Natural killer cell (primary cell): ENCODE data around the gene FAM114A2. TPM values are rescaled to one million over a fixed set of nuclear protein-coding genes. Genes with fewer than 3 reads are reported as not detected.

Source experiments
- ATAC-seq, 3 donors: fragments of 150-1000 bp in 2 of 3; fragments of 200-7000 bp in 1 of 3; cut with Tn5 transposase; 1 replicate in 1 of 3; 2 replicates in 2 of 3; pipeline ENCODE4 v1.10.0; 2021; ENCODE audit warnings: mild to moderate bottlenecking in 2 of 3, moderate library complexity in 2 of 3
- DNase-seq, 2 donors: peaks; one replicate each; pipeline versions ENCODE4 v3.0.0 to v3.0.0-alpha.2; 2013 to 2021; ENCODE audit warnings: mixed read lengths in 1 of 2
- H3K27ac ChIP-seq: one replicate; pipeline ENCODE4 v1.5.1; 2013; ENCODE audit warnings: mild to moderate bottlenecking, low read length
- H3K27me3 ChIP-seq: one replicate; pipeline ENCODE4 v1.6.1; 2013; ENCODE audit warnings: low read length; ENCODE audit not compliant: control insufficient read depth, insufficient read depth
- H3K36me3 ChIP-seq: one replicate; pipeline ENCODE4 v1.6.1; 2013; ENCODE audit warnings: low read length; ENCODE audit not compliant: control insufficient read depth, insufficient read depth
- H3K4me1 ChIP-seq: one replicate; pipeline ENCODE4 v1.6.1; 2013; ENCODE audit warnings: low read length; ENCODE audit not compliant: control insufficient read depth, insufficient read depth
- H3K4me3 ChIP-seq: one replicate; pipeline ENCODE4 v1.5.1; 2013; ENCODE audit warnings: low read length
- H3K9me3 ChIP-seq: one replicate; pipeline ENCODE4 v1.6.1; 2013; ENCODE audit warnings: low read length; ENCODE audit not compliant: control insufficient read depth, insufficient read depth
- H3K27ac Mint-ChIP-seq, 2 donors: one replicate each; pipeline ENCODE4 v1.8.0; 2022; ENCODE audit warnings: mild to moderate bottlenecking in 2 of 2, mixed read lengths in 2 of 2, moderate library complexity in 1 of 2
- H3K27me3 Mint-ChIP-seq, 2 donors: one replicate each; pipeline ENCODE4 v1.8.0; 2022; ENCODE audit warnings: low read depth in 2 of 2, mixed read lengths in 2 of 2
- H3K36me3 Mint-ChIP-seq: one replicate; pipeline ENCODE4 v1.8.0; 2022; ENCODE audit warnings: mixed read lengths
- H3K4me1 Mint-ChIP-seq, 2 donors: one replicate each; pipeline ENCODE4 v1.8.0; 2022; ENCODE audit warnings: mixed read lengths in 2 of 2
- H3K4me3 Mint-ChIP-seq: one replicate; pipeline ENCODE4 v1.8.0; 2022; ENCODE audit warnings: mild to moderate bottlenecking, moderate library complexity, mixed read lengths
- H3K9me3 Mint-ChIP-seq, 2 donors: one replicate each; pipeline ENCODE4 v1.8.0; 2022; ENCODE audit warnings: mixed read lengths in 2 of 2
- WGBS: methylation state at CpG from one replicate; pipeline ENCODE4 v1.1.7; 2013; ENCODE audit warnings: missing lambda C conversion rate; ENCODE audit not compliant: insufficient coverage; 5-methylcytosine and 5-hydroxymethylcytosine counted together
- intact Hi-C: fragments of 100-400 bp; cut with micrococcal nuclease; formaldehyde crosslinking; loops from one replicate; pipeline ENCODE4 v1.14.2; 2022
- total RNA-seq, 4 donors: library from RNA; stranded (reverse); fragments of 120-200 nt in 1 of 4; gene quantifications; one replicate each; pipeline versions ENCODE4 v1.2.3 to v1.2.4, GENCODE V29; 2013 to 2022
- TF ChIP-seq, protein P1 (sequence below): fragments of 200-600 bp; IDR thresholded peaks from one replicate; pipeline ENCODE4 v1.8.0; 2022; ENCODE audit warnings: antibody characterized with exemption

FAM114A2 gene
- total RNA-seq, 3 donors from 2014 or later (not counting 1 experiment from before 2014, with no cell fraction given) = 29.0 to 37.8 (median 29.4) TPM

DNA sequence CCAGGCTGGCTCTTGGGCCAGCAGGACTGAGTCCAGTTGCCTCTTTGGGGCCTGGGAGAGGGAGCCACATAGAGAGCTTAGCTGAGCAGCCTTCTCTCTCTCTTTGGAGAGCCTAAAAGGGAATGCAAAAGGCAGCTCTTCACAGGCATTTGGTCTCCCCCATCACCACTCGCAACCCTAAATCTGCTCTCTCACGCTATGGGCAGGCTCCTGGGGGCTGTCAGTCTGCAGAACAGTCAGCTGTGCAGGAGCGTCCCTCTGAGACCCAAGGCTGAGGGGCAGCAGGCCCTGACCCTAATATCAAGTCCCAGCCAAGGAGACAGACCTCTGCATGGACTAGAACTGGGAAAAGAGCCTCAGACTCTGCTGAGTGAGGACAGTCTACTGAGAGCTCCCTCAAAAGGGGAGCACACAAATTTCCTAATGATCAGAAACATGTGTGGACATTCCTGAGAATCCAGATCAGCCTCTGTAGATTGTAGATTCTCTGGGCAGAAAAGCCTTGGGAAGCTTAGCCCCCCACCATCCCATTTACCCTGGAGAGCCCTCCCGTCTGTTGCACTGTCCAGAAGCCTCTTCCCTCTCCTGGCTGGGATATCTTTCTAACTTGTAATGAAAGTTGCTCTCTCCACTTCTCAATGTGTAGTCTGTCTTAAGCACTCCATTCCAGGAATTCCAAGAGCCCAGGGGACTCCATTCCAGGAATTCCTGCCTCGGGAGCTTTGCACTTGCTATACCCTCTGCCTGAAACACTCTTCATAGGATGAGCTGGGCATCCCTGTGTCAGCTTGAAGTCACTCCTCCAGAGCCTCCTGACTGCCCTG is 79.4 kb downstream of the FAM114A2 start:
- no peaks in the 10 kb centered on the region for H3K36me3 ChIP-seq
- H3K4me1 Mint-ChIP-seq = peaks cover 23 to 49% of the 10 kb centered on the region in 2 donors
- H3K9me3 Mint-ChIP-seq = no peaks in the 10 kb centered on the region
- no peaks in the 10 kb centered on the region for H3K27me3 ChIP-seq
- no peaks in the 10 kb centered on the region for H3K36me3 Mint-ChIP-seq
- DNase-seq (no peak), ATAC-seq (no peak)
- H3K27me3 Mint-ChIP-seq = no peaks in the 10 kb centered on the region
- no peak overlapping the region for H3K4me3 ChIP-seq
- H3K4me1 ChIP-seq = peaks cover 25% of the 10 kb centered on the region
- no peaks in the 10 kb centered on the region for H3K9me3 ChIP-seq
- no peak overlapping the region for H3K27ac ChIP-seq
- H3K4me3 Mint-ChIP-seq = peak overlapping the region; percentile 47
- TF ChIP-seq, protein P1, sequence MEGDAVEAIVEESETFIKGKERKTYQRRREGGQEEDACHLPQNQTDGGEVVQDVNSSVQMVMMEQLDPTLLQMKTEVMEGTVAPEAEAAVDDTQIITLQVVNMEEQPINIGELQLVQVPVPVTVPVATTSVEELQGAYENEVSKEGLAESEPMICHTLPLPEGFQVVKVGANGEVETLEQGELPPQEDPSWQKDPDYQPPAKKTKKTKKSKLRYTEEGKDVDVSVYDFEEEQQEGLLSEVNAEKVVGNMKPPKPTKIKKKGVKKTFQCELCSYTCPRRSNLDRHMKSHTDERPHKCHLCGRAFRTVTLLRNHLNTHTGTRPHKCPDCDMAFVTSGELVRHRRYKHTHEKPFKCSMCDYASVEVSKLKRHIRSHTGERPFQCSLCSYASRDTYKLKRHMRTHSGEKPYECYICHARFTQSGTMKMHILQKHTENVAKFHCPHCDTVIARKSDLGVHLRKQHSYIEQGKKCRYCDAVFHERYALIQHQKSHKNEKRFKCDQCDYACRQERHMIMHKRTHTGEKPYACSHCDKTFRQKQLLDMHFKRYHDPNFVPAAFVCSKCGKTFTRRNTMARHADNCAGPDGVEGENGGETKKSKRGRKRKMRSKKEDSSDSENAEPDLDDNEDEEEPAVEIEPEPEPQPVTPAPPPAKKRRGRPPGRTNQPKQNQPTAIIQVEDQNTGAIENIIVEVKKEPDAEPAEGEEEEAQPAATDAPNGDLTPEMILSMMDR = no peak
- 85% methylated on average over 5 of the region's 5 CpGs for whole genome bisulfite sequencing
- intact Hi-C loops = no loop called here
- H3K27ac Mint-ChIP-seq = peak overlapping the region; percentile 81 to 91

DNA sequence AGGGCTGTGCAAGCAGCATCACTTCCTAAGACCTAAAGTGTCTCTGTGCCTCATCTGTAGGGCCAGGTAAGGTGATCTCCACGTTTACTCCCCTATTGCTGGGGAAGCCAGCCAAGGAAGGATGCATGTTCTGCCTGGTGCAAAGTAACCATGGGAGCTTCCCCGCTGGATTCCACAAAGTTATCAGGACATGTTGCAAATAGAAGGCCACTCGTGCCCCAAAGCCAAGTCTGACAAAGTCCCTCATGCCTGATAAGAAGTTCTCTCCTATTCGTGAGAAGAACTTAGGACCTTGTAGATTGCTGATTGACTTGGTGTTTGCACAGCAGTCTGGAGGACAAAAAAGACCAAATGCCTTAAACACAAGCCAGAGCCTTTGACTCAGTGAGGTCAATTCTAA is 81.5 kb downstream of the FAM114A2 start:
- TF ChIP-seq, protein P1 = no peak
- 84% methylated on average over 4 of the region's 4 CpGs for WGBS
- H3K36me3 ChIP-seq = no peaks in the 10 kb centered on the region
- peaks cover 28% of the 10 kb centered on the region for H3K4me1 ChIP-seq
- H3K4me1 Mint-ChIP-seq = peaks cover 23 to 52% of the 10 kb centered on the region in 2 donors
- H3K36me3 Mint-ChIP-seq = no peaks in the 10 kb centered on the region
- ATAC-seq (no peak), DNase-seq (no peak)
- H3K4me3 Mint-ChIP-seq = no peak overlapping the region
- no peak overlapping the region for H3K27ac ChIP-seq
- no peaks in the 10 kb centered on the region for H3K9me3 ChIP-seq
- H3K27me3 Mint-ChIP-seq = no peaks in the 10 kb centered on the region
- intact Hi-C loops = no loop called here
- H3K9me3 Mint-ChIP-seq = no peaks in the 10 kb centered on the region
- H3K27ac Mint-ChIP-seq = no peak overlapping the region
- H3K27me3 ChIP-seq = no peaks in the 10 kb centered on the region
- H3K4me3 ChIP-seq = no peak overlapping the region

DNA sequence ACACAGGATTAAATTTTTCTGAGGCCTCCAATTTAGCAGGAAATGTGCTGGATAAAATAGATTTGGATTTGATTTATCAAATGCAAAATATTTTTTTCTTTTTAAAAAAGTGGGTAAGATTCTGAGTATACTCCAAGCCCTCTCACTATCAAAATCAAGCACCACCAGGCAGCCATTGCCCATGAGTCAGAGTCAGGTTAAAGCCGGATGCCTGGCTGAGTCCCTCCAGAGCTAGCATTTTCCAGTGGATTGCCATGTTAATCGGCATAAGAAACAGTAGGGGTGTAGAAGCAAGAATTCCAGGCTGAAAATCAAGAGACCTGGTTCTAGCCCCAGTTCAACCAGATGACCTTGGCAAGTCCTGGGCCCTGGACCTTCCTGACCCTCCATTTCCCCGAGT is 85.3 kb downstream of the FAM114A2 start:
- Histone ChIP-seq H3K27ac (no peak overlapping the region), H3K4me1 (peaks cover 6% of the 10 kb centered on the region), H3K36me3 (no peaks in the 10 kb centered on the region), H3K27me3 (no peaks in the 10 kb centered on the region), H3K9me3 (no peaks in the 10 kb centered on the region), H3K4me3 (no peak overlapping the region)
- ATAC-seq (no peak), DNase-seq (no peak)
- Mint-ChIP-seq H3K4me3 (no peak overlapping the region), H3K9me3 (no peaks in the 10 kb centered on the region), H3K27me3 (no peaks in the 10 kb centered on the region), H3K27ac (no peak overlapping the region), H3K4me1 (peaks cover 0 to 23% of the 10 kb centered on the region in 2 donors), H3K36me3 (no peaks in the 10 kb centered on the region)
- 88% methylated on average over 3 of the region's 3 CpGs for WGBS
- TF ChIP-seq, protein P1 = no peak
- intact Hi-C loops = no loop called here
